IMR-90 (cell line): ENCODE measurements around the gene SETDB1. TPM values are rescaled to one million over a fixed set of nuclear protein-coding genes. Genes with fewer than 3 reads are reported as not detected.

ENCODE experiments used
- ATAC-seq: fragments of 200-7000 bp; cut with Tn5 transposase; 2 replicates; pipeline ENCODE4 v1.9.1; 2020; ENCODE audit warnings: low read depth, mild to moderate bottlenecking, moderate library complexity
- BruUV-seq: library from RNA; stranded (reverse); fragments of 400-500 nt; replicated peaks from 2 replicates; lab custom pipeline; 2021; lab: Mats Ljungman, UMichigan
- CTCF ChIA-PET: fragments of 300-600 bp; formaldehyde crosslinking; extraction: SDS; loops from one replicate; lab custom pipeline; 2021; ENCODE audit warnings: antibody characterized with exemption; lab: Yijun Ruan, JAX
- POLR2A ChIA-PET: fragments of 300-600 bp; sonication (Branson Sonifier 250); formaldehyde crosslinking; loops from one replicate; lab custom pipeline; 2022; ENCODE audit warnings: antibody characterized with exemption; ENCODE audit not compliant: unreplicated experiment; lab: Charles Lee
- DNase-seq: peaks from one replicate; pipeline ENCODE4 v3.0.0; 2013
- H2AFZ ChIP-seq: replicated peaks from 2 replicates; pipeline ENCODE3; 2013; ENCODE audit warnings: low read length, mild to moderate bottlenecking; ENCODE audit not compliant: poor library complexity
- H2AK5ac ChIP-seq: 2 replicates; pipeline ENCODE4 v1.6.1; 2013; ENCODE audit warnings: low read depth, low read length, inconsistent platforms
- H2AK9ac ChIP-seq: replicated peaks from 2 replicates; pipeline ENCODE3; 2013; ENCODE audit warnings: mild to moderate bottlenecking, low read depth, low read length, moderate library complexity; ENCODE audit not compliant: poor library complexity
- H2BK120ac ChIP-seq: 2 replicates; pipeline ENCODE4 v1.6.1; 2013; ENCODE audit warnings: low read depth, low read length, inconsistent platforms
- H2BK15ac ChIP-seq: 3 replicates; pipeline ENCODE4 v1.6.1; 2013; ENCODE audit warnings: low read depth, low read length, inconsistent platforms
- H2BK20ac ChIP-seq: 2 replicates; pipeline ENCODE4 v1.6.1; 2013; ENCODE audit warnings: low read depth, mild to moderate bottlenecking, inconsistent platforms, low read length, moderate library complexity
- H2BK5ac ChIP-seq: 2 replicates; pipeline ENCODE4 v1.6.1; 2013; ENCODE audit warnings: mild to moderate bottlenecking, low read depth, low read length, inconsistent platforms; ENCODE audit not compliant: poor library complexity, severe bottlenecking
- H3K14ac ChIP-seq: replicated peaks from 2 replicates; pipeline ENCODE4 v1.6.1; 2013; ENCODE audit warnings: low read depth, low read length, inconsistent platforms
- H3K18ac ChIP-seq: 2 replicates; pipeline ENCODE4 v1.6.1; 2013; ENCODE audit warnings: low read depth, low read length, control low read depth
- H3K23ac ChIP-seq: 2 replicates; pipeline ENCODE4 v1.6.1; 2013; ENCODE audit warnings: low read depth, low read length, inconsistent platforms
- H3K27ac ChIP-seq: 2 replicates; pipeline ENCODE4 v1.5.1; 2013; ENCODE audit warnings: mild to moderate bottlenecking, control low read depth, low read length; ENCODE audit not compliant: insufficient read depth
- H3K27me3 ChIP-seq: 2 replicates; pipeline ENCODE4 v1.6.1; 2013; ENCODE audit warnings: low read length; ENCODE audit not compliant: control insufficient read depth, insufficient read depth
- H3K36me3 ChIP-seq: 2 replicates; pipeline ENCODE4 v1.6.1; 2013; ENCODE audit warnings: low read length, mixed read lengths; ENCODE audit not compliant: control insufficient read depth, insufficient read depth
- H3K4ac ChIP-seq: 2 replicates; pipeline ENCODE4 v1.6.1; 2013; ENCODE audit warnings: low read depth, low read length, inconsistent platforms
- H3K4me1 ChIP-seq: 2 replicates; pipeline ENCODE4 v1.6.1; 2013; ENCODE audit warnings: low read length, mixed read lengths; ENCODE audit not compliant: control insufficient read depth, insufficient read depth
- H3K4me2 ChIP-seq: 2 replicates; pipeline ENCODE4 v1.6.1; 2013; ENCODE audit warnings: low read depth, mild to moderate bottlenecking, control low read depth, low read length, moderate library complexity
- H3K4me3 ChIP-seq: 2 replicates; pipeline ENCODE4 v1.5.1; 2013; ENCODE audit warnings: low read depth, mild to moderate bottlenecking, control low read depth, low read length, moderate library complexity; ENCODE audit not compliant: insufficient read depth
- H3K56ac ChIP-seq: 2 replicates; pipeline ENCODE4 v1.6.1; 2013; ENCODE audit warnings: low read length, inconsistent platforms; ENCODE audit not compliant: insufficient read depth; ENCODE audit errors: extremely low read depth
- H3K79me1 ChIP-seq, 2 experiments: 2 replicates each; pipeline ENCODE4 v1.6.1; 2013; ENCODE audit warnings: low read length in 2 of 2, inconsistent platforms in 1 of 2, low read depth in 1 of 2
- H3K9ac ChIP-seq: 2 replicates; pipeline ENCODE4 v1.6.1; 2013; ENCODE audit warnings: low read depth, low read length, control low read depth
- H3K9me1 ChIP-seq: 2 replicates; pipeline ENCODE4 v1.6.1; 2013; ENCODE audit warnings: low read length, inconsistent platforms; ENCODE audit not compliant: insufficient read depth
- H3K9me3 ChIP-seq: 2 replicates; pipeline ENCODE4 v1.6.1; 2013; ENCODE audit warnings: low read length; ENCODE audit not compliant: control insufficient read depth, insufficient read depth
- H4K20me1 ChIP-seq: 2 replicates; pipeline ENCODE4 v1.6.1; 2013; ENCODE audit warnings: low read length, inconsistent platforms; ENCODE audit not compliant: insufficient read depth
- H4K5ac ChIP-seq: 2 replicates; pipeline ENCODE4 v1.6.1; 2013; ENCODE audit warnings: mild to moderate bottlenecking, low read depth, low read length, control low read depth
- H4K8ac ChIP-seq, 2 experiments: 2 replicates each; pipeline ENCODE4 v1.6.1; 2013; ENCODE audit warnings: low read depth in 2 of 2, low read length in 2 of 2, control low read depth in 1 of 2, inconsistent platforms in 1 of 2
- H4K91ac ChIP-seq: 2 replicates; pipeline ENCODE4 v1.6.1; 2013; ENCODE audit warnings: low read depth, low read length, inconsistent platforms; ENCODE audit not compliant: insufficient read depth
- CTCF ChIP-seq: conservative IDR thresholded peaks from 2 replicates; pipeline ENCODE4 v1.5.1; 2012; ENCODE audit warnings: mild to moderate bottlenecking, low read depth, low read length, improper control_type of control experiment
- FOS ChIP-seq: fragments of 150-350 bp; IDR thresholded peaks from 2 replicates; pipeline ENCODE4 v1.6.1; 2016; ENCODE audit warnings: low read depth, low read length
- MAFK ChIP-seq: IDR thresholded peaks from 2 replicates; pipeline ENCODE4 v1.6.1; 2012; ENCODE audit warnings: low read depth, low read length, improper control_type of control experiment
- NFE2L2 ChIP-seq: fragments of 150-350 bp; IDR thresholded peaks from 2 replicates; pipeline ENCODE4 v1.6.1; 2016; ENCODE audit warnings: low read depth, mild to moderate bottlenecking, low read length
- RAD21 ChIP-seq: IDR thresholded peaks from 2 replicates; pipeline ENCODE4 v1.6.1; 2012; ENCODE audit warnings: low read length, improper control_type of control experiment
- RCOR1 ChIP-seq: IDR thresholded peaks from 2 replicates; pipeline ENCODE4 v1.6.1; 2012; ENCODE audit warnings: mild to moderate bottlenecking, low read length, improper control_type of control experiment; ENCODE audit not compliant: insufficient replicate concordance
- WGBS, 2 experiments: methylation state at CpG; one replicate each; pipeline versions ENCODE4 v1.1.5 to v1.1.7; 2013; ENCODE audit warnings: missing lambda C conversion rate in 2 of 2; ENCODE audit not compliant: insufficient read length in 1 of 2; ENCODE audit errors: extremely low coverage in 2 of 2; 5-methylcytosine and 5-hydroxymethylcytosine counted together
- dilution Hi-C: fragments of 300-500 bp; cut with HindIII; formaldehyde crosslinking; loops from one replicate; pipeline ENCODE4 v1.14.3; 2018; ENCODE audit warnings: low sequenced_read_pairs; ENCODE audit not compliant: unreplicated experiment
- in situ Hi-C: fragments of 300-500 bp; cut with MboI; formaldehyde crosslinking; loops from 3 replicates; pipeline ENCODE4 v1.14.3; 2019; ENCODE audit warnings: low sequenced_read_pairs, inconsistent platforms, mixed read lengths
- intact Hi-C: fragments of 100-400 bp; cut with micrococcal nuclease; formaldehyde crosslinking; loops from 2 replicates; pipeline ENCODE4 v1.10.0; 2022
- polyA plus RNA-seq, 3 experiments: library from polyadenylated mRNA; depleted of rRNA; stranded (reverse); fragments of >200 nt; gene quantifications; 2 replicates each; pipeline ENCODE4 v1.2.3, GENCODE V29; 2012; ENCODE audit warnings: low replicate concordance in 1 of 3
- total RNA-seq: library from RNA; depleted of rRNA; stranded (reverse); fragments of >200 nt; gene quantifications from 2 replicates; pipeline ENCODE4 v1.2.3, GENCODE V29; 2012

Gene SETDB1
- total and polyA plus RNA-seq, 2 of the 4 experiments (the other 2 are of a cell fraction): 18.7 to 22.9 TPM

- H2AK5ac ChIP-seq: no peak overlapping the region
- no peak overlapping the region for H2AK9ac ChIP-seq
- in situ Hi-C loops (no loop called here), dilution Hi-C loops (no loop called here), intact Hi-C loops (no loop called here)
- H3K36me3 ChIP-seq: no peaks in the 10 kb centered on the region
- peaks cover 2% of the 10 kb centered on the region for H3K4me1 ChIP-seq
- no peak for ATAC-seq
- H3K4me3 ChIP-seq: no peak overlapping the region
- H3K4ac ChIP-seq: no peak overlapping the region
- no peaks in the 10 kb centered on the region for H3K9me1 ChIP-seq
- no peak for DNase-seq
- no peak overlapping the region for H2BK5ac ChIP-seq
- no peak overlapping the region for H4K91ac ChIP-seq
- H3K14ac ChIP-seq: no peak overlapping the region
- H4K8ac ChIP-seq: no peak overlapping the region
- no peak overlapping the region for H2BK120ac ChIP-seq
- H2BK15ac ChIP-seq: no peak overlapping the region
- H4K5ac ChIP-seq: no peak overlapping the region
- no peak overlapping the region for H3K18ac ChIP-seq
- no peak overlapping the region for H2BK20ac ChIP-seq
- no peaks in the 10 kb centered on the region for H3K79me1 ChIP-seq
- POLR2A ChIA-PET: no interaction called here
- no peak overlapping the region for H3K23ac ChIP-seq
- no peak overlapping the region for H3K27ac ChIP-seq
- H2AFZ ChIP-seq: no peak overlapping the region
- CTCF ChIA-PET: no interaction called here
- no CpG with 5 or more reads among the region's 1 CpG for WGBS, 2 experiments
- no peak overlapping the region for H3K4me2 ChIP-seq
- BruUV-seq: no TSS peak
- TF ChIP-seq MAFK (no peak), RCOR1 (no peak), CTCF (no peak), NFE2L2 (no peak), FOS (no peak), RAD21 (no peak)
- no peaks in the 10 kb centered on the region for H4K20me1 ChIP-seq
- H3K56ac ChIP-seq: no peak overlapping the region
- no peak overlapping the region for H3K9ac ChIP-seq
- no peaks in the 10 kb centered on the region for H3K27me3 ChIP-seq
- H3K9me3 ChIP-seq: no peaks in the 10 kb centered on the region
Measured at GRCh38 chr1:150890033-150890416, 36.1 kb upstream of the SETDB1 start.
